Bronchial epithelial cell (primary cell): ENCODE measurements around the gene MMP28. TPM values are rescaled to one million over a fixed set of nuclear protein-coding genes. Genes with fewer than 3 reads are reported as not detected.

Source experiments
- DNase-seq: peaks from one replicate; pipeline ENCODE4 v3.0.0-alpha.2; 2010; ENCODE audit warnings: low read depth
- FAIRE-seq: peaks from 2 replicates; lab custom pipeline; 2011; peaks lifted over from hg19 to GRCh38; lab: Jason Lieb, UNC
- H3K27me3 ChIP-seq: 2 replicates; pipeline ENCODE4 v1.5.1; 2011; ENCODE audit warnings: low read length; ENCODE audit not compliant: control insufficient read depth, insufficient read depth
- H3K36me3 ChIP-seq: 2 replicates; pipeline ENCODE4 v1.5.1; 2011; ENCODE audit warnings: low read length; ENCODE audit not compliant: control insufficient read depth, insufficient read depth
- H3K4me3 ChIP-seq: 2 replicates; pipeline ENCODE4 v1.5.1; 2011; ENCODE audit warnings: mild to moderate bottlenecking, low read depth, low read length, control low read depth
- CTCF ChIP-seq: IDR thresholded peaks from 2 replicates; pipeline ENCODE4 v1.5.1; 2011; ENCODE audit warnings: mild to moderate bottlenecking, moderate library complexity, low read length, control low read depth, inconsistent platforms; ENCODE audit not compliant: insufficient read depth, severe bottlenecking
- total RNA-seq: library from RNA; depleted of rRNA; stranded (reverse); fragments of >200 nt; gene quantifications from 2 replicates; pipeline ENCODE4 v1.2.1, GENCODE V29; 2014

Gene MMP28
- total RNA-seq, 1 donor from 2014 or later, result 42.6 TPM

DNA sequence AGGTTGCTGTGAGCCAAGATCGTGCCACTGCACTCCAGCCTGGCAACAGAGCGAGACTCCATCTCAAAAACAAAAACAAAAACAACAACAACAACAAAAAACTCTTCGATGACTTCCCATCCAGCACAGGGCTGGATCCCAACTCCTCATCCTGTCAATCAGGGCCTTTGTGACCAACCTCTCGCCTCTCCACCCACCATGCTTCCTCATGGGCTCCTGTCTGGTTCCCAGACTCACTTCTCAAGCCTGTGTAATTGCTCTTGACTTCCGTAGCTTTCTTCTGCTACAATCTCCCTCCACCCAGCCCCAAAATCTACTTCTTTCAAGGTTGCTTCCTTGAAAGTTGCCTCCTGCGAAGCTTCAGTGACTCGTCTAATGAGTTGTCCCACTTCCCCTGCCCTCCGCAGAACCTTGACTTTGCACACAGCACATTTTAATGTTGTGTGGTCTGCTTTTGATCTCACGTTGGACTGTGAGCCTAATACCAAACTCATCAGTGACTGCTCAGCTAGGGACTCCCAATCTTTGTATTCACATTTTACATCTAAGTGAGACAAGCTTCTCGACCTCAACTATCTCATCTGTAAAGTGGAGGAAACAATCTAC lies 64.9 kb downstream of the MMP28 start:
- no peak for FAIRE-seq
- Histone ChIP-seq H3K4me3 (no peak overlapping the region), H3K36me3 (no peaks in the 10 kb centered on the region), H3K27me3 (peaks cover 4% of the 10 kb centered on the region)
- no peak for DNase-seq
- no peak for TF ChIP-seq CTCF

DNA sequence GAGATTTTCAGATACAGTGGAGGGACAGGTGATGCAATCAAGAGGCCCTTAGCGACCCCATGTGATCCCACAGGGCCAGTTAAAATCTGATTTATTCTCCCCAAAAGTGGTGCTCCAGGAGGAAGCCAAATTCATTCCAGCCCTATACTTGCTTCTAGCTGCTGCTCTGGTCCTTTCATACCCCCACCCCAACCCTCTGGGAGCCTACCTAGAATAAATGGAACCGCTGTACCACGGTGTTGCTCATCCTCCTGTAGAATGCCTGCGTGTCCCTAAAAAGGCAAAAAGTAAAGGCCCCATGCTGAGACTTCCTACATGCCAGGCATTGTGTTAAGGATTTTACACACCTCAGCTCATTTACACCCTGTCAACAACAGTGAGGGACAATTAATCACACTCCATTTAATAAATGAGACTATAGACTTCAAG lies 66.0 kb downstream of the MMP28 start:
- TF ChIP-seq CTCF, result no peak
- DNase-seq (no peak), FAIRE-seq (no peak)
- Histone ChIP-seq H3K27me3 (peaks cover 3% of the 10 kb centered on the region), H3K36me3 (peaks cover 1% of the 10 kb centered on the region), H3K4me3 (no peak overlapping the region)

DNA sequence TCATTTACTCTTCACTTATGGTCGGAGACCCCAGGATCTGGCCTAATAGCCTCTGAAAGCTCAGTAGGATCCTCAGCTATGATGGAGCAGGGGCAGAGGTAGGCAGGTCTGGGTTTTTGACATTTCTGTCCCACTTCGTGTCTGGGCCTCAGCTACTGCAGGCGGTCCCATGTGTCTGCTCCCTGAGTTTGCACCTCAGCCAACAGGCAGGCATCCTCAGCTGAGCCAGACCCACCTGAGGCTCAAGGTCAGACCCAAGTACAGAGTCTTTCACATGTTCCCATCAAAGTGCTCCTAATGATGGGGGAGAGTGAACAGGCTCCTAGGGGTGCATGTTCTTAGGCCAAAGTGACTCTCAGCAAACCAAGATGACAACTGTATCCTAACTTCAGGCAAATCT lies 66.9 kb downstream of the MMP28 start:
- Histone ChIP-seq H3K4me3 (no peak overlapping the region), H3K36me3 (peaks cover 3% of the 10 kb centered on the region), H3K27me3 (peaks cover 3% of the 10 kb centered on the region)
- DNase-seq (no peak), FAIRE-seq (no peak)
- no peak for TF ChIP-seq CTCF

- FAIRE-seq (no peak), DNase-seq (no peak)
- Histone ChIP-seq H3K27me3 (peaks cover 1% of the 10 kb centered on the region), H3K36me3 (peaks cover 4% of the 10 kb centered on the region), H3K4me3 (no peak overlapping the region)
- TF ChIP-seq CTCF, result no peak
These were observed 67.8 kb downstream of the MMP28 start for GRCh38 chr17:35727635-35728034.

DNA sequence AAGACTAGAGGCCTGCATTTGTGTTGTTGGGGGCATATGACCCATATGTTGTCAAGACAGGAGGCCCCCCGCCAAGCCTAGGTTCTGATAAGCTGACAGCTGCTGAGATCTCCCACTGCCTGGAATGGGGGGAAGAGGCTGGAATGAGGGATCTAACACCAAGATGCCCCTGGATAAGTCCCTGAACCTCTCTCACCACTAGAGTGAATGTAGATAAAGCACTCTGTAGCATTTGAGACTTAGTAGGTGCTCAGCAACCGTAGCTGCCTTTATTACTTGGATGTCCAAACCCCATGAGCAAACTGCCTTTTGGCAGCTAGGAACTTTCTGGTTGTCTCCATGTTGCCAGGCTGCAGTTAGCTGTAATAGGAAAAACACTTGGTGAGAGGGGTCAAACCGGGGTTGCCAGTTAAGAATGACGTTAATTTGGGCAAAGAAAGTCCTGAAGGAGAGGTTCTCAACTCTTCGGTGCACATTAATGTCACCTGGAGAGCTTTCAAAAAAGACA lies 68.4 kb downstream of the MMP28 start:
- DNase-seq, result no peak
- TF ChIP-seq CTCF, result no peak
- Histone ChIP-seq H3K27me3 (no peaks in the 10 kb centered on the region), H3K36me3 (peaks cover 4% of the 10 kb centered on the region), H3K4me3 (no peak overlapping the region)
- no peak for FAIRE-seq
